Right atrium auricular region (tissue), 2 donors: ENCODE results near the gene NKX3-2. TPM values are rescaled to one million over a fixed set of nuclear protein-coding genes. Genes with fewer than 3 reads are reported as not detected.

Source experiments
- DNase-seq: peaks from one replicate; pipeline ENCODE4 v3.0.0-alpha.2; 2019; ENCODE audit warnings: low spot score
- H3K27ac ChIP-seq, 2 donors: fragments of 200-600 bp; sonication (generic); 1 replicate in 1 of 2; 2 replicates in 1 of 2; pipeline ENCODE4 v1.5.1; 2016 to 2019
- H3K27me3 ChIP-seq, 2 donors: fragments of 200-600 bp; sonication (generic); one replicate each; pipeline versions ENCODE4 v1.5.1 to v1.6.0; 2017 to 2019
- H3K36me3 ChIP-seq: fragments of 200-600 bp; sonication (generic); one replicate; pipeline ENCODE4 v1.5.1; 2016
- H3K4me1 ChIP-seq, 2 donors: fragments of 200-600 bp; sonication (generic); one replicate each; pipeline versions ENCODE4 v1.5.1 to v1.6.0; 2017 to 2019
- H3K4me3 ChIP-seq, 2 donors: fragments of 200-600 bp; sonication (generic); 1 replicate in 1 of 2; 2 replicates in 1 of 2; pipeline ENCODE4 v1.5.1; 2017 to 2019; ENCODE audit warnings: mild to moderate bottlenecking in 1 of 2, moderate library complexity in 1 of 2
- H3K9me3 ChIP-seq, 2 donors: fragments of 200-600 bp; sonication (generic); one replicate each; pipeline ENCODE4 v1.5.1; 2019
- total RNA-seq, 2 donors: library from RNA; depleted of rRNA; stranded (reverse); fragments of >200 nt; gene quantifications; one replicate each; pipeline ENCODE4 v1.1.0, GENCODE V29; 2016
- TF ChIP-seq, protein P1 (sequence below), 2 donors: fragments of 200-600 bp; sonication (generic); IDR thresholded peaks; one replicate each; pipeline ENCODE4 v1.5.1; 2019; ENCODE audit warnings: antibody characterized with exemption in 2 of 2

Gene NKX3-2
- total RNA-seq, 2 donors from 2014 or later = not detected

DNA sequence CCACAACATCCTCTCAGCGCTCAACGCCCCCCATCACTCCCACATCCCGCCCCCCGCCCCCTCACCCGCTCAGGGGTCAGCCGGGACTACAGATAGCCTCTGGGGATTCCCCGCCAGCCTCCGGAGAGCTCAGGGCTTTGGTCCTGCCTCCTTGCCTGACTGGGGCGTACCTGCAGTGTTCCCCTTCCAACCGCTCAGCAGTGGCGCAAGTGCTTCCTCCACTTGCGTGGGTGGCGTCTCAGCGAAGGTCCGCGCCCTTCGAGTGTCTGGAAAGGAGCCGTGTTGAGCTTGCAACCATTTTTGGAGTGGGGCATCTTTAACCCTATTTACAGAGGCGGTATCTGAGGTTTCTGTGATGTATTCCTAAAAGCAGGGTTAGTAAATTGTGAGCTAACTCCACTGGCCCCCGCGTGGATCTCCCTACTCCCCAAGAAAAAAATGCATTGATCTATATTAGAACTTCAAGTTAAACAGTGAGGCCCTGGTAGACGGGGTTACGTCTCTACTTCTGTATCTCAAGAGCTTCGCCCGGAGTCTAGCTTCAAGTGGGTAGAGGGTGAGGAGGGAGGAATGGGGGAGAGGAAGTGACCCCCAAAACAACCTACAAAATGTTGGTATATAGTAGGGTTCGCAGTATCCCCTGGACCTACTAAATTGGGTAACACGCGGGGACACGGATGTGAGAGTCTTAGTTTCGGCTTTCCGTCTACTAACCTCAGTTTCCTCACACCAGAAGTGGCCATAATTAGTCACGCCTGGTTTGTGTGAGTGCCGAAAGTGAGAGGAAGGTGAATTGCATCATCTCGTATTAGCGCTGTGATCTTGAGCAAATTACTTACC is 16.1 kb downstream of the NKX3-2 start:
- H3K9me3 ChIP-seq = peaks cover 13 to 19% of the 10 kb centered on the region in 2 donors
- H3K4me3 ChIP-seq = no peak overlapping the region
- H3K36me3 ChIP-seq = no peaks in the 10 kb centered on the region
- H3K4me1 ChIP-seq = peaks cover 0 to 31% of the 10 kb centered on the region in 2 donors
- H3K27ac ChIP-seq = no peak overlapping the region
- H3K27me3 ChIP-seq = peaks cover 39 to 80% of the 10 kb centered on the region in 2 donors
- no peak for DNase-seq
- TF ChIP-seq, protein P1, sequence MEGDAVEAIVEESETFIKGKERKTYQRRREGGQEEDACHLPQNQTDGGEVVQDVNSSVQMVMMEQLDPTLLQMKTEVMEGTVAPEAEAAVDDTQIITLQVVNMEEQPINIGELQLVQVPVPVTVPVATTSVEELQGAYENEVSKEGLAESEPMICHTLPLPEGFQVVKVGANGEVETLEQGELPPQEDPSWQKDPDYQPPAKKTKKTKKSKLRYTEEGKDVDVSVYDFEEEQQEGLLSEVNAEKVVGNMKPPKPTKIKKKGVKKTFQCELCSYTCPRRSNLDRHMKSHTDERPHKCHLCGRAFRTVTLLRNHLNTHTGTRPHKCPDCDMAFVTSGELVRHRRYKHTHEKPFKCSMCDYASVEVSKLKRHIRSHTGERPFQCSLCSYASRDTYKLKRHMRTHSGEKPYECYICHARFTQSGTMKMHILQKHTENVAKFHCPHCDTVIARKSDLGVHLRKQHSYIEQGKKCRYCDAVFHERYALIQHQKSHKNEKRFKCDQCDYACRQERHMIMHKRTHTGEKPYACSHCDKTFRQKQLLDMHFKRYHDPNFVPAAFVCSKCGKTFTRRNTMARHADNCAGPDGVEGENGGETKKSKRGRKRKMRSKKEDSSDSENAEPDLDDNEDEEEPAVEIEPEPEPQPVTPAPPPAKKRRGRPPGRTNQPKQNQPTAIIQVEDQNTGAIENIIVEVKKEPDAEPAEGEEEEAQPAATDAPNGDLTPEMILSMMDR (IDR thresholded peaks at IDR 0.05) = no peak

DNA sequence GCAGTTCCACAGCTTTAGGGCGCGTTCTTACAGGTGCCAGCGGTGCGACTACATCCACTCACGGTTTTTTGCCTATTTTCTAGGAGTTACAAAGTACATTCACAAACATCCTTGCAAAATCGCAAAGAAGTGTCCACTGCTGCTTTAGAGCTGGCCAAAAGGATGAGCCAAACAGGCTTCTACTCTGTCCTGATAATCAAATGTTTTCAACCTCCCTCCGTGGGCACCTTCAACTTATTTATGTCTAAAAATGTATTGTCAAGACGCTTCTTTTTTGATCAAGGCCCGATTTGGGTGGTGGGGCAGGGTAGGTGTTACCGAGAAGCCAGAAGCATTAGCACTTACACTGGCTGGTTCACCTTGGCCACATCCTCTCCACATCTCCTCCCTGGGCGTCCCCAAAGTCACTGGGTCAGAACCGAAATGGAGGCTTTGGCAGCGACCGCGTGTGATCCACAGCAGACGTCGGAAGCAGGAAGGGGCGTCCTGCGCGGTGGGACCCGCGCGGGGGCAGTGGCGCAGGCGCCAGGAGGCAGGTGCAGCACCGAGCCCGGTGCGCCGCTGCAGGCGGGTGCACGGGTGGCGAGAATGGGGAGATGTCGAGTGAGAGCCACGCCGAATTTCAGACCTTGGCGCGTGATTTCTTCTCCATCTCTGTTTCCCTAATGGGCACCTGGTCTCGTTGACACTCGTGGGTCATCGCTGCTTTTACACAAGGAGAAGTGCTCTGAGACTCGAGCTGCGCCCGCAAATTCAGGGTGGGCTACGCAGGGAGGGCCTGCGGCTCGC is 16.9 kb downstream of the NKX3-2 start:
- TF ChIP-seq, protein P1 (IDR thresholded peaks at IDR 0.05) = no peak
- Histone ChIP-seq H3K4me1 (peaks cover 0 to 39% of the 10 kb centered on the region in 2 donors), H3K9me3 (peaks cover 13 to 19% of the 10 kb centered on the region in 2 donors), H3K27ac (no peak overlapping the region), H3K36me3 (no peaks in the 10 kb centered on the region), H3K4me3 (no peak overlapping the region), H3K27me3 (peaks cover 38 to 85% of the 10 kb centered on the region in 2 donors)
- DNase-seq = no peak

DNA sequence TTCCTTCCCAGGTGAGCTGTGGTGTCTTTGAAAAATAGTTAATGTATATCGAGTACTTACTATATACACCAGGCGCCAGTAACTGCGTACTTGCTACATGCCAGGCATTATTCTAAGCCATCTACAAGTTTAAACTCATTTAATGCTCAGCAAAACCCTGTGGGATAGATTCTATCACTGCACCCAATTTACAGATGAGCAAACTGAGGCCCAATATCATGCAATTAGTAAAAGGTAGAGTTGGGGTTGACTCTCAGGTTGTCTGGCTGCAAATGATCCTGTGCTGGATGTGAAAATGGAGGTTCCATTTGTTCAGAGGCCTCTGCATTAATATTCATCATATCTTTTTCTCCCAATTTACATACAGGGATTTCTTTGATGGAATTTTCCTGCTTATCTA is 17.6 kb downstream of the NKX3-2 start:
- Histone ChIP-seq H3K36me3 (no peaks in the 10 kb centered on the region), H3K27ac (no peak overlapping the region), H3K4me3 (no peak overlapping the region), H3K9me3 (peaks cover 13 to 19% of the 10 kb centered on the region in 2 donors), H3K4me1 (peaks cover 0 to 41% of the 10 kb centered on the region in 2 donors), H3K27me3 (peaks cover 44 to 82% of the 10 kb centered on the region in 2 donors)
- TF ChIP-seq, protein P1 (IDR thresholded peaks at IDR 0.05) = no peak
- no peak for DNase-seq

DNA sequence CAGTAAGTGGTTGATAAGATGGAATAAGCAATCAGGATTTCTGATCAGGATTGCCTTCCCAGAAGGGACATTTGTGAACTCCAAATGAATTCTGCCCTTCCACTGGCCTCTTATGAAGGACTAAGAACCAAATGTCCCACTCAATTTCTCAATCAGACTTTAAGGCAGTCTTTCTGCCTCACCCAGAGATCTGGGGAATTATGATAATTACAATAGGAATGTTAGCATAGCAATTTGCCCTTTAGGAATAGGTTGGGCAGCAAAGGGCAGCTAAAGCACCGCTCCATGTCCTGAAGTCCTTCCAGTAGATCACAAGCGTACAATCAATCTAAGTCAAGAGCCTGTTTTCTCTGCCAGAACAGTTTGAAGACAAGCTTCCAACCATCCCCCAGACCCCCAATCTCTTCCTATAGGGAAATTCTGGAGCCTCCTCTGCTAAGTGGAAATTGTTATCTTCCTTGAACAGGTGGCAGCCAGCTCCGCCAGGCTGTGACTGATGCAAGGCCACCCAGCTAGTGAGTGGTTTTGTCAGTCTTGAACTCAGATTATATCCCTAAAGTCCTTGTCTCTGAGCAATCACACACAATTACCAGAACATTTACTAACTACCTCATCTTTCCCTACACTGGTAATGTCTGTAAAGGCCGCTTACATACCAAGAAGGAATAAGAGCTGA is 18.6 kb downstream of the NKX3-2 start:
- TF ChIP-seq, protein P1 (IDR thresholded peaks at IDR 0.05) = no peak
- no peak for DNase-seq
- Histone ChIP-seq H3K9me3 (peaks cover 13 to 19% of the 10 kb centered on the region in 2 donors), H3K36me3 (no peaks in the 10 kb centered on the region), H3K4me1 (peaks cover 0 to 34% of the 10 kb centered on the region in 2 donors), H3K27me3 (peaks cover 39 to 73% of the 10 kb centered on the region in 2 donors), H3K27ac (no peak overlapping the region), H3K4me3 (no peak overlapping the region)

DNA sequence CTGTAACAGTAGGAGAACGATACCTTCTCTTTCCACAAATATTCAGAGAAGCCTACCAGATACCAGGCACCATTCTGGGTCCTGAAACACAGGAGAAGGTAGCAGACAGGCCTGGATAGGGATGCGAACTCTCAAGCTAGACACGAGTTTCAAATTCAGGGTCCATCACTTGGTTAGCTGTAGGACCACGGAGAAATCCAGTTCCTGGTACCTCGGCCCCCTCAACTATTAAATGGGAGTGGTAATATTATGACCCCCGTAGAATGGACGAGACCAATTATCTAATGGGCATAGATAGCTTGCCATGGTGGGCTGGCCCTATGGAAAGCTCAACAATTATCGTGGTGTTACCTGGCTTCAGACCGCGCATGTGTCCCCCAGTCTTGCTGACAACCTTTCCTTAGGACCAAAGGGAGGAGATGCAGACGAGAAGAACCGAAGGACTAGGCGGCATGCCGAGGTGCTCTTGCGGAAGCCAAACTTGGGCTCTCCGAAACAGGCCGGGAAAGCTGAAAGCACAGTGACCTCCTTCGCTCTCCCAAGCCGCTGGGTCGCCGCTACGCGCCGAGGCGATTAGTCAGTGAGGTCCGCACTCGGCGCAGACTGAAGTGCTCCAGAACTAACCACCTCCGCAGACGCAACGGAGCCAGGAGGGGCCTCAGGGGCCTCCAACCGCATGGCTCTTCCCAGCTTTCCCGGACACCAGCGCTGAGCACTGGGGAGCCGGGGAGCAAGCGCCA is 19.6 kb downstream of the NKX3-2 start:
- TF ChIP-seq, protein P1 (IDR thresholded peaks at IDR 0.05) = no peak
- H3K27me3 ChIP-seq = peaks cover 34 to 63% of the 10 kb centered on the region in 2 donors

More for the DNA sequence above, 19.6 kb downstream of the NKX3-2 start:
- Histone ChIP-seq H3K36me3 (no peaks in the 10 kb centered on the region), H3K4me3 (no peak overlapping the region), H3K4me1 (peaks cover 0 to 33% of the 10 kb centered on the region in 2 donors), H3K27ac (no peak overlapping the region), H3K9me3 (peaks cover 13 to 19% of the 10 kb centered on the region in 2 donors)
- DNase-seq = no peak
